ENCODE measurements around the gene FIP1L1.

FIP1L1 gene

DNA sequence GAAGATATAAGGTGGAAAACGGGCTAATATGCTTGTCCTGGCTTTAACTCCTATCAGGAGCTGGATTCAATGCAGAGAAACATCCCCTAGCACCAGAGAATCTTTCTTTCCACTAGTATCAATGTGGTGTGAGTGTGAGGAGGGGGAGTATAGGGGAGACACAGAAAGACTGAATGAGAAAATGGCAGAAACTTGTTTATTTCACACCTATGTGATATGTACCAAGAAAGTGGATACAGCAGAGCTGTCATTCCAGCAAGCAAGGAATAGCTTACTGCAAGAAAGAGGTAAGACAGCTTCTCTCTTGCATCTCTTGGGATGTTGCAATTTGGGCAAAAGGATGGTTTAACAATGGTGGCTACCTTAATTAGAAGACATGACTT is 108.2 kb downstream of the FIP1L1 start:
- TF ChIP-seq, protein P1, sequence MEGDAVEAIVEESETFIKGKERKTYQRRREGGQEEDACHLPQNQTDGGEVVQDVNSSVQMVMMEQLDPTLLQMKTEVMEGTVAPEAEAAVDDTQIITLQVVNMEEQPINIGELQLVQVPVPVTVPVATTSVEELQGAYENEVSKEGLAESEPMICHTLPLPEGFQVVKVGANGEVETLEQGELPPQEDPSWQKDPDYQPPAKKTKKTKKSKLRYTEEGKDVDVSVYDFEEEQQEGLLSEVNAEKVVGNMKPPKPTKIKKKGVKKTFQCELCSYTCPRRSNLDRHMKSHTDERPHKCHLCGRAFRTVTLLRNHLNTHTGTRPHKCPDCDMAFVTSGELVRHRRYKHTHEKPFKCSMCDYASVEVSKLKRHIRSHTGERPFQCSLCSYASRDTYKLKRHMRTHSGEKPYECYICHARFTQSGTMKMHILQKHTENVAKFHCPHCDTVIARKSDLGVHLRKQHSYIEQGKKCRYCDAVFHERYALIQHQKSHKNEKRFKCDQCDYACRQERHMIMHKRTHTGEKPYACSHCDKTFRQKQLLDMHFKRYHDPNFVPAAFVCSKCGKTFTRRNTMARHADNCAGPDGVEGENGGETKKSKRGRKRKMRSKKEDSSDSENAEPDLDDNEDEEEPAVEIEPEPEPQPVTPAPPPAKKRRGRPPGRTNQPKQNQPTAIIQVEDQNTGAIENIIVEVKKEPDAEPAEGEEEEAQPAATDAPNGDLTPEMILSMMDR (IDR thresholded peaks at IDR 0.05; ENCODE audit: low read depth, low read length, poor library complexity, severe bottlenecking) = no peak
- Histone ChIP-seq H3K36me3 (ENCODE audit: control insufficient read depth, low read length) (no peaks in the 10 kb centered on the region), H3K9me3 (ENCODE audit: control insufficient read depth, insufficient read depth, low read length) (no peaks in the 10 kb centered on the region), H3K4me3 (ENCODE audit: low read length) (no peak overlapping the region), H3K79me2 (ENCODE audit: control insufficient read depth, low read length) (no peaks in the 10 kb centered on the region), H3K4me1 (ENCODE audit: control insufficient read depth, low read length) (no peaks in the 10 kb centered on the region), H3K4me2 (ENCODE audit: low read length) (no peak overlapping the region), H3K9me2 (replicated peaks; ENCODE audit: control insufficient read depth, low read length) (no peaks in the 10 kb centered on the region), H3K27ac (ENCODE audit: low read depth, low read length) (no peak overlapping the region), H3F3A (ENCODE audit: control insufficient read depth, insufficient read depth) (no peaks in the 10 kb centered on the region), H3K27me3 (ENCODE audit: control insufficient read depth, low read length) (peaks cover 34% of the 10 kb centered on the region), H4K20me1 (ENCODE audit: control insufficient read depth, insufficient read depth, low read depth, low read length) (no peaks in the 10 kb centered on the region)

DNA sequence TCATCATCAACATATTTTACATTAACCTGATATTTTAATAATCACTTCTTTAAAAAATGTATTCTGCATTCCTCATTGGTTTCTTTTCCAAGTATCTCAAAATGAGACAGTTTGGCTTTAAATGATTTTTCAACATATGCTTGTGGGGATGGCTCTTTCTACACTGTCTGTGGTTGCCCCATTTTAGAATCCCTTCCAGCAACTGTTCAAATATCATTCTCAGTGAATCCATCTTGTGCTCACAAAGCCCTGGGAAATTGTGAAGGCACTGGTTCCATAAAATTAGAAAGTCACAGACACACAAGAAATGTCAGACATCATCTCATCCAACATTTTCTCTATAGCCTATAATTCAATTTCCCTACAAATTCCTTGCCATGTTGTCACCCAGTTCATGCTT is 110.3 kb downstream of the FIP1L1 start:
- Histone ChIP-seq H3F3A (ENCODE audit: control insufficient read depth, insufficient read depth) (no peaks in the 10 kb centered on the region), H3K27ac (ENCODE audit: low read depth, low read length) (no peak overlapping the region), H3K79me2 (ENCODE audit: control insufficient read depth, low read length) (no peaks in the 10 kb centered on the region), H3K9me3 (ENCODE audit: control insufficient read depth, insufficient read depth, low read length) (no peaks in the 10 kb centered on the region), H3K9me2 (replicated peaks; ENCODE audit: control insufficient read depth, low read length) (no peaks in the 10 kb centered on the region), H3K4me1 (ENCODE audit: control insufficient read depth, low read length) (no peaks in the 10 kb centered on the region), H3K27me3 (ENCODE audit: control insufficient read depth, low read length) (peaks cover 32% of the 10 kb centered on the region), H3K36me3 (ENCODE audit: control insufficient read depth, low read length) (no peaks in the 10 kb centered on the region), H3K4me3 (ENCODE audit: low read length) (no peak overlapping the region), H4K20me1 (ENCODE audit: control insufficient read depth, insufficient read depth, low read depth, low read length) (no peaks in the 10 kb centered on the region), H3K4me2 (ENCODE audit: low read length) (no peak overlapping the region)
- TF ChIP-seq EZH2phosphoT487 (IDR thresholded peaks at IDR 0.05; ENCODE audit: borderline replicate concordance, low read length) = no peak
- TF ChIP-seq, protein P1 (IDR thresholded peaks at IDR 0.05; ENCODE audit: low read depth, low read length, poor library complexity, severe bottlenecking) = no peak

- no peak overlapping the region for H3K27ac ChIP-seq (ENCODE audit: low read depth, low read length)
- H4K20me1 ChIP-seq (ENCODE audit: control insufficient read depth, insufficient read depth, low read depth, low read length) = no peaks in the 10 kb centered on the region
- H3K36me3 ChIP-seq (ENCODE audit: control insufficient read depth, low read length) = no peaks in the 10 kb centered on the region
- no peaks in the 10 kb centered on the region for H3K79me2 ChIP-seq (ENCODE audit: control insufficient read depth, low read length)
- H3K4me1 ChIP-seq (ENCODE audit: control insufficient read depth, low read length) = no peaks in the 10 kb centered on the region
- H3K27me3 ChIP-seq (ENCODE audit: control insufficient read depth, low read length) = peaks cover 32% of the 10 kb centered on the region
- no peak overlapping the region for H3K4me3 ChIP-seq (ENCODE audit: low read length)
- H3F3A ChIP-seq (ENCODE audit: control insufficient read depth, insufficient read depth) = no peaks in the 10 kb centered on the region
- H3K9me2 ChIP-seq (replicated peaks; ENCODE audit: control insufficient read depth, low read length) = no peaks in the 10 kb centered on the region
- TF ChIP-seq, protein P1 (IDR thresholded peaks at IDR 0.05; ENCODE audit: low read depth, low read length, poor library complexity, severe bottlenecking) = no peak
- no peak for TF ChIP-seq EZH2phosphoT487 (IDR thresholded peaks at IDR 0.05; ENCODE audit: borderline replicate concordance, low read length)
- no peak overlapping the region for H3K4me2 ChIP-seq (ENCODE audit: low read length)
- no peaks in the 10 kb centered on the region for H3K9me3 ChIP-seq (ENCODE audit: control insufficient read depth, insufficient read depth, low read length)
Observed at GRCh38 chr4:53489279-53489889, 111.9 kb downstream of the FIP1L1 start.
